ENCODE data around the gene OR10G2. TPM values are rescaled to one million over a fixed set of nuclear protein-coding genes. Genes with fewer than 3 reads are reported as not detected.
"Not testable (repeated sequence)": the region's sequence is repeated elsewhere in the genome, so short reads cannot be mapped to it uniquely, and the experiment has no call there.

The OR10G2 gene
- total RNA-seq, 1 experiment from 2014 or later, result not detected

- Histone ChIP-seq H3K4me3 (no peak overlapping the region), H3K4me2 (peak overlapping the region; percentile 53), H3K9me3 (ENCODE audit: insufficient read depth, low read depth) (no peaks in the 10 kb centered on the region), H3K36me3 (ENCODE audit: low read depth) (no peaks in the 10 kb centered on the region), H3K27ac (peak overlapping the region; percentile 44; the same call in 1 of the 2 replicates), H3F3A (ENCODE audit: insufficient read depth, low read depth) (peaks cover 6% of the 10 kb centered on the region; the same call in 1 of the 2 replicates), H3K27me3 (ENCODE audit: insufficient read depth, low read depth) (no peaks in the 10 kb centered on the region), H3K4me1 (replicated peaks; ENCODE audit: insufficient read depth) (peaks cover 15% of the 10 kb centered on the region), H4K20me1 (ENCODE audit: insufficient read depth) (no peaks in the 10 kb centered on the region), H3K79me2 (ENCODE audit: low read depth) (no peaks in the 10 kb centered on the region), H2AFZ (no peak overlapping the region), H3K9me2 (ENCODE audit: insufficient read depth) (no peaks in the 10 kb centered on the region)
- TF ChIP-seq EZH2 (IDR thresholded peaks at IDR 0.05; ENCODE audit: low read depth) (no peak), CTCF (conservative IDR thresholded peaks at IDR 0.05) (no peak)
- DNase-seq, result peak; percentile 22 to 86
- CTCF ChIA-PET, result interaction anchor here (0.7 kb wide), 1 partner anchor 43 kb away, joined by 7 read pairs; no protein-coding TSS in a partner anchor
- POLR2A ChIA-PET (ENCODE audit: unreplicated experiment), result no interaction called here
- intact Hi-C loops (cut with micrococcal nuclease; ENCODE audit: unreplicated experiment), result no loop called here
- BruUV-seq (replicated peaks), result no TSS peak
These were observed 3.7 kb downstream of the OR10G2 start for GRCh38 chr14:21631084-21631483.

DNA sequence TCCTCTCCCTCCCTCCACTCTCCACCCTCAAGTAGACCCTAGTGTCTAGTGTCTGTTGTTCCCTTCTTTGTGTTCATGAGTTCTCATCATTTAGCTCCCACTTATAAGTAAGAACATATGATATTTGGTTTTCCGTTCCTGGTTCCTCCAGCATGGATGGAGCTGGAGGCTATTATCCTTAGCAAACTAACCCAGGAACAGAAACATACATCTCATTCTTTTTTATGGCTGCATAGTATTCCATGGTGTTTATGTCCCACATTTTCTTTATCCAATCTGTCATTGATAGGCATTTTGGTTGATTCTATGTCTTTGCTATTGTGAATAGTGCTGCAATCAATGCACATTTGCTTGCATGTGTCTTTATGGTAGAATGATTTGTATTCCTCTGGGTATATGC is 4.2 kb downstream of the OR10G2 start:
- Histone ChIP-seq H3K27ac (peak overlapping the region; percentile 35), H3K4me1 (replicated peaks; ENCODE audit: insufficient read depth) (peaks cover 15% of the 10 kb centered on the region), H3K4me2 (peak overlapping the region; percentile 53; the same call in 1 of the 2 replicates)
- H3K9me2 ChIP-seq (ENCODE audit: insufficient read depth); BruUV-seq (replicated peaks); H3K36me3 ChIP-seq (ENCODE audit: low read depth); H3K79me2 ChIP-seq (ENCODE audit: low read depth); H3K4me3 ChIP-seq; H4K20me1 ChIP-seq (ENCODE audit: insufficient read depth); H2AFZ ChIP-seq; H3K27me3 ChIP-seq (ENCODE audit: insufficient read depth, low read depth); H3F3A ChIP-seq (ENCODE audit: insufficient read depth, low read depth); POLR2A ChIA-PET (ENCODE audit: unreplicated experiment); intact Hi-C loops (cut with micrococcal nuclease; ENCODE audit: unreplicated experiment); H3K9me3 ChIP-seq (ENCODE audit: insufficient read depth, low read depth); DNase-seq: not testable (repeated sequence)
- CTCF ChIA-PET, result interaction anchor here (0.7 kb wide), 1 partner anchor 43 kb away, joined by 7 read pairs; no protein-coding TSS in a partner anchor

- no peaks in the 10 kb centered on the region for H3K9me3 ChIP-seq (ENCODE audit: insufficient read depth, low read depth)
- H3F3A ChIP-seq (ENCODE audit: insufficient read depth, low read depth), result peaks cover 4% of the 10 kb centered on the region; the same call in 1 of the 2 replicates
- H3K9me2 ChIP-seq (ENCODE audit: insufficient read depth), result no peaks in the 10 kb centered on the region
- H3K4me1 ChIP-seq (replicated peaks; ENCODE audit: insufficient read depth), result peaks cover 14% of the 10 kb centered on the region
- H3K79me2 ChIP-seq (ENCODE audit: low read depth), result no peaks in the 10 kb centered on the region
- ChIA-PET CTCF (interaction anchor here (0.7 kb wide), 1 partner anchor 353 kb away, joined by 3 read pairs; no protein-coding TSS in a partner anchor), POLR2A (ENCODE audit: unreplicated experiment) (no interaction called here)
- H3K27me3 ChIP-seq (ENCODE audit: insufficient read depth, low read depth), result no peaks in the 10 kb centered on the region
- H3K36me3 ChIP-seq (ENCODE audit: low read depth), result no peaks in the 10 kb centered on the region
- H3K4me3 ChIP-seq, result no peak overlapping the region
- no peaks in the 10 kb centered on the region for H4K20me1 ChIP-seq (ENCODE audit: insufficient read depth)
- no TSS peak for BruUV-seq (replicated peaks)
- intact Hi-C loops (cut with micrococcal nuclease; ENCODE audit: unreplicated experiment), result no loop called here
- peak overlapping the region; percentile 41; the same call in 1 of the 2 replicates for H3K27ac ChIP-seq
- TF ChIP-seq EZH2 (IDR thresholded peaks at IDR 0.05; ENCODE audit: low read depth), result no peak
- TF ChIP-seq CTCF (conservative IDR thresholded peaks at IDR 0.05), result no peak
- H2AFZ ChIP-seq, result no peak overlapping the region
- H3K4me2 ChIP-seq, result no peak overlapping the region; the same call in 1 of the 2 replicates
- peak; percentile 7 to 58 for DNase-seq
These were observed 8.1 kb downstream of the OR10G2 start for GRCh38 chr14:21626491-21627230.

Data from PC-9 (cell line).